Fibroblast of villous mesenchyme (primary cell): Measurements from ENCODE around the gene RASA2. TPM values are rescaled to one million over a fixed set of nuclear protein-coding genes. Genes with fewer than 3 reads are reported as not detected.
"Not testable (repeated sequence)": the region's sequence is repeated elsewhere in the genome, so short reads cannot be mapped to it uniquely, and the experiment has no call there.

Source experiments
- DNase-seq: peaks from one replicate; pipeline ENCODE4 v3.0.0-alpha.2; 2010; ENCODE audit warnings: low read depth
- H3K4me3 ChIP-seq: 2 replicates; pipeline ENCODE4 v1.5.1; 2011; ENCODE audit warnings: low read depth, mild to moderate bottlenecking, low read length
- total RNA-seq: library from RNA; depleted of rRNA; stranded (reverse); fragments of >200 nt; gene quantifications from 2 replicates; pipeline ENCODE4 v1.2.3, GENCODE V29; 2012
- TF ChIP-seq, protein P1 (sequence below): IDR thresholded peaks from 2 replicates; pipeline ENCODE4 v1.5.1; 2012; ENCODE audit warnings: low read depth, mild to moderate bottlenecking, low read length; ENCODE audit not compliant: insufficient read depth

RASA2 gene
- total RNA-seq, 1 donor: 18.1 TPM

DNA sequence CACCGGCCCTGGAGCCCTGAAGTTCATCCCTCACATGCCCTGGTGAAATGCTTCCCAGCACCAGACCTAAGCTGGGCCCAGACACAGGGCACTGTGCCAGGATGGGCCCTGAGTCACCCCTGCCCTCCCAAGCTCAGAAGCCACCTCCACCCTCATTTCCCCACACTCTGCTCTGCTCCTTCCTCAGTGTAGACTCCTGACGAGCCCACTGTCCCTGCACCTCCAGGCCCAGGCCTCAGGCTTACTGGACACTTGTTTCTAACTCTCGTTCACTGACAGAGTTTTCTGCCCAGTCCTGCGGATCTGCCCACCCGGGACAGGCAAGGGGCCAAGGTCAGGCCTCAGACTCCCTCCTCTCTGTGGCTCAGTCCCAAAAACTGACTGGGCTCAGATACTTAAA lies 138.7 kb downstream of the RASA2 start:
- DNase-seq: no peak
- no peak overlapping the region for H3K4me3 ChIP-seq
- TF ChIP-seq, protein P1, sequence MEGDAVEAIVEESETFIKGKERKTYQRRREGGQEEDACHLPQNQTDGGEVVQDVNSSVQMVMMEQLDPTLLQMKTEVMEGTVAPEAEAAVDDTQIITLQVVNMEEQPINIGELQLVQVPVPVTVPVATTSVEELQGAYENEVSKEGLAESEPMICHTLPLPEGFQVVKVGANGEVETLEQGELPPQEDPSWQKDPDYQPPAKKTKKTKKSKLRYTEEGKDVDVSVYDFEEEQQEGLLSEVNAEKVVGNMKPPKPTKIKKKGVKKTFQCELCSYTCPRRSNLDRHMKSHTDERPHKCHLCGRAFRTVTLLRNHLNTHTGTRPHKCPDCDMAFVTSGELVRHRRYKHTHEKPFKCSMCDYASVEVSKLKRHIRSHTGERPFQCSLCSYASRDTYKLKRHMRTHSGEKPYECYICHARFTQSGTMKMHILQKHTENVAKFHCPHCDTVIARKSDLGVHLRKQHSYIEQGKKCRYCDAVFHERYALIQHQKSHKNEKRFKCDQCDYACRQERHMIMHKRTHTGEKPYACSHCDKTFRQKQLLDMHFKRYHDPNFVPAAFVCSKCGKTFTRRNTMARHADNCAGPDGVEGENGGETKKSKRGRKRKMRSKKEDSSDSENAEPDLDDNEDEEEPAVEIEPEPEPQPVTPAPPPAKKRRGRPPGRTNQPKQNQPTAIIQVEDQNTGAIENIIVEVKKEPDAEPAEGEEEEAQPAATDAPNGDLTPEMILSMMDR: no peak

DNA sequence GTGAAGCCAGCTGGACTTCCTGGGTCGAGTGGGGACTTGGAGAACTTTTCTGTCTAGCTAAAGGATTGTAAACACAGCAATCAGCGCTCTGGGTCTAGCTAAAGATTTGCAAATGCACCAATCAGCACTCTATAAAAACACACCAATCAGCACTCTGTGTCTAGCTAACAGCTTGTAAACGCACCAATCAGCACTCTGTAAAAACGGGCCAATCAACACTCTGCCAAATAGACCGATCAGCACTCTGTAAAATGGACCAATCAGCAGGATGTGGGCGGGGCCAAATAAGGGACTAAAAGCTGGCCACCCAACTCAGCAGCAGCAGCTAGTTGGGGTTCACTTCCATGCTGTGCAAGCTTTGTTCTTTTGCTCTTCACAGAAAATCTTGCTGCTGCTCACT lies 141.5 kb downstream of the RASA2 start:
- not testable (repeated sequence) for H3K4me3 ChIP-seq, DNase-seq

DNA sequence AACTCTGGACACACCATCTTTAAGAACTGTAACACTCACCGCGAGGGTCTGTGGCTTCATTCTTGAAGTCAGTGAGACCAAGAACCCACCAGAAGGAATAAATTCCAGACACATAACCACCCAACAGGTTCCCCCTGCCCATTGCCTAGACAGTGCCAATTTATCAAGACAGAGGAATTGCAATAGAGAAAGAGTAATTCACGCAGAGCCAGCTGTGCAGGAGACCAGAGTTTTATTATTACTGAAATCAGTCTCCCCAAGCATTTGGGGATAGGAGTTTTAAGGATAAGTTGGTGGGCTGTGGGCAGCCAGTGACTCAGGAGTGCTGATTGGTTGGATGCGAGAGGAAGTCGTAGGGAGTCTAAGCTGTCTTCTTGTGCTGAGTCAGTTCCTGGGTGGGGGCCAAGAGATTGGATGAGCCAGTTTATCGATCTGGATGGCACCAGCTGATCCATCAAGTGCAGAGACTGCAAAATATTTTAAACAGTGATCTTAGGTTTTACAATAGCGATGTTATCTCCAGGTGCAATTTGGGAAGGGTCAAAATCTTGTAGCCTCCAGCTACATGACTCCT lies 142.1 kb downstream of the RASA2 start:
- H3K4me3 ChIP-seq, DNase-seq: not testable (repeated sequence)

DNA sequence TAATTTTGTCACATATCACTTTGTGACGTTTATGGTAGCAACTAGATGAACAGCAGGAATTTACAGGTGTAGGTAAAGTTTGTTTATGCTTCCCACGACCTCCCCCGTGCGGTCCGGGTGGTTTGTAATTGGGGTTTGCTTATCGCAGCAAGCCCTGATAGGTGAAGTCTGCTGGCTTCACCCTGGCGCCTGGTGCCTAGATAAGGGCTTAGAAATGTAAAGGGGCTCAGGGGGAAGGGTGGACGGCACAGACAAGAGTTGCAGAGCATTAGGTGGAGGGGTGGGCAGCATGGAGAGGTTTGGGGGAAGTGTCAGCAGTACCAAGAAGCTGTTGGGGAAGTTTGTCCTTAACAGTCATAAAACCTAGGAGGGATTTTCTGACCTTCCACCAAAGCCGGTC lies 143.1 kb downstream of the RASA2 start:
- H3K4me3 ChIP-seq: no peak overlapping the region
- TF ChIP-seq, protein P1: no peak
- no peak for DNase-seq

DNA sequence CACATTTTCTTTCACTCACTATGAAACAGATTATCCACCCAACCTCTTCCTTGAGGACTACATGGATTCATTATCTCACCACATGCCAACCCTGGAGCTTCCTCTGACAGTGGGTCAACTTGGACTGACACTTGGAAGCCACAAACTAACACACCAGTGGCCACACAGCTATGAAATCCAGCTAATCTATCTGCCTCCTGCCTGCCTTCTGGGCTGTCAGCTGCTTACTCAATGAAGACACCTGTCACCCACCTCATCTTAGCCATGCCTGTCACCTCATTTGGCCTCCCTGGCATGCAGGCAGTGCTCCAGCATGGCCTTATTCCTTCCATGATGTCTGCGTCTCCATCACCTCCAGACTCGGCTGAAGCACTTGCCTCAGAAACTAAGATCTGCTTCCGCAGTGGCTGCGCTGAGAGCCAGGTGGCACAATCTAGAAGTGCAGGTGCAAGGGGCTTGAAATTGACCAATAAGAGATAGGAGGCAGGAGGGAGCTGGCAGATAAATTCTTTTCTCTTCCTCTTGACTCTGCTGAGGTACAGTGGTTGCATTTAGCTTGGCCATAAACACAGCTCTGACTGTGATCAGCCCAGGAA lies 146.1 kb downstream of the RASA2 start:
- no peak overlapping the region for H3K4me3 ChIP-seq
- TF ChIP-seq, protein P1: no peak
- DNase-seq: no peak

DNA sequence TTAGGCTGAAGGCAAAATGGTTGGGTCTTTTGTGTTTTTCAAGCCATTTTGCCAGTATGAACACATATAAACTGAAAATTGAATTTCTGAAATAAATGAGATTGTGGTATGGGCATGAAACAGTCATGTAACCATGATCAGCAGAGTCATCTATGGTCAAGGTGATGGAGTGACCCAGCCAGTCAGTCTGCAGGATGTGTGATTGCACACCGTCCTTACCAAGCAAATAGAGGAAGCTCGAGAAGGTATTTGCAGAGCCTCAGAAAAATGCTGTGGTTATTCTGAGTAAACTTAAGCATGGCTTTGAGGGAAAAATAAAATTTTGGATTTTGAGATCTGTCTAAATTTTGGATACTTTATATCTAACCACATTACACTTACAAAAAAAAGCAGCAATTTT lies 155.4 kb downstream of the RASA2 start:
- H3K4me3 ChIP-seq: no peak overlapping the region
- no peak for DNase-seq
- TF ChIP-seq, protein P1: no peak

DNA sequence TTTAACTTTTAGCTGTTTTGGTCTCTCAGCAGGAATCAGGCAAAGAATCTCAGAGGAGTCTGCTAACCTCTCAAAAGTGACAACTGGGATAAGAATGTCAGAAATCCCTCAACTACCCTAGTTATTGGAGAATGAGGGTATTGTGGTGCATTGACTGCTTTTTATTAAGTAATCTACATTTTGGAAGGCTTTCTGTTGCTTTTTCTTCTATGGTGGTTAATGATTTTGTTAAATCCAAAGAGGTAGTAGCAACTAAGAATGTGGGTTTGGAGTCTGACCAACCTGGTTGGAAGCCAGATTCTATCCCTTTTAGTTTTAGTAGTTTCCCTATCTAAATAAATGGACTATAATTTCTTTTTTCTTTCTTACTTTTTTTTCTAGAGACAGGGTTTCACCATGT lies 156.6 kb downstream of the RASA2 start:
- no peak overlapping the region for H3K4me3 ChIP-seq
- TF ChIP-seq, protein P1: no peak
- no peak for DNase-seq

DNA sequence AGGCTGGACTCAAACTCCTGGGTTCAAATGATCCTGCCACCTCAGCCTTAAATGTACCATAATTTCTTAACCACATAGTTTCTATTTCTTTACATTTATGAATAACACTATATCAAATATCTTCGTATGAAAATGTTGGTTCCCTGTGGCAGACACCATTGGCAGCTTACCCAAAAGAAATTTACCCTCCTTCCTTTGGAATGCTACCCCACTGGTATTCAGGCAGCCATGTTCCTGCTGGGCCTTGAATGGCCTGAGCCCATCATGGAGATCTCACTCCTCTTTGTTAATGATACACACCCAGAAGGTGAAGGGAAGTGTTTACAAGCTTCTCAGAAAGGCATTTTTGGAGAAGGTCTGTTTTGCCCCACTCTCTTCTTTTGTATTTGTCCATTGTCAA lies 157.0 kb downstream of the RASA2 start:
- TF ChIP-seq, protein P1: no peak
- H3K4me3 ChIP-seq: no peak overlapping the region
- no peak for DNase-seq
